Measurements from ENCODE around the gene FSCN2. TPM values are rescaled to one million over a fixed set of nuclear protein-coding genes. Genes with fewer than 3 reads are reported as not detected.
A peak's percentile ranks its signal among the peaks of the same experiment; 100 is the strongest.

Gene FSCN2
- total RNA-seq, 2 donors from 2014 or later = 1.0 to 2.2 TPM

DNA sequence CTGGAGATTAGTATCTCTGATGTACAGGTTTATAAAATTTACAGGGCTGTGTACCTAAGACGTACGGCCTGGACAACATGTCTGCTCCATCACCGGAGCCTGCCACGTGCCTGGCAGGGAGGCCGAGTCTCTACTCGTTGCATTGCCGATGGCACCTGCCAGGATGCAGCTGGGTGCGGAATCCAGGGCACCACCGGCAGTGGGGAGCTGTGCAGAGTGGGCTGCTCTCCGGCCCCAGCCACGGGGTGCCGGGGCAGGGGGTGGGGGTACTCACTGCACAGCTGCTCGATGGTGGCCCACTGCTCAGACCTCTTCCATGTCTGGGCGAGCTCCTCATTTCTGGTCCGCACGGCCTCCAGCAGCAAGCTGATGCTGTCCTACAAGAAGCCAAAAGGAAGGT is 37.1 kb downstream of the FSCN2 start:
- Histone ChIP-seq H3K27me3 (no peaks in the 10 kb centered on the region), H3K4me3 (no peak overlapping the region), H3K9ac (ENCODE audit: low read depth in 2 of 2, low read length in 2 of 2) (no peak overlapping the region), H3K27ac (no peak overlapping the region), H3K9me3 (no peaks in the 10 kb centered on the region), H3K36me3 (peaks cover 21% of the 10 kb centered on the region), H3K4me1 (peaks cover 14% of the 10 kb centered on the region)
- intact Hi-C loops (cut with DNase I) = no loop called here
- no peak for DNase-seq
- TF ChIP-seq, protein P1, sequence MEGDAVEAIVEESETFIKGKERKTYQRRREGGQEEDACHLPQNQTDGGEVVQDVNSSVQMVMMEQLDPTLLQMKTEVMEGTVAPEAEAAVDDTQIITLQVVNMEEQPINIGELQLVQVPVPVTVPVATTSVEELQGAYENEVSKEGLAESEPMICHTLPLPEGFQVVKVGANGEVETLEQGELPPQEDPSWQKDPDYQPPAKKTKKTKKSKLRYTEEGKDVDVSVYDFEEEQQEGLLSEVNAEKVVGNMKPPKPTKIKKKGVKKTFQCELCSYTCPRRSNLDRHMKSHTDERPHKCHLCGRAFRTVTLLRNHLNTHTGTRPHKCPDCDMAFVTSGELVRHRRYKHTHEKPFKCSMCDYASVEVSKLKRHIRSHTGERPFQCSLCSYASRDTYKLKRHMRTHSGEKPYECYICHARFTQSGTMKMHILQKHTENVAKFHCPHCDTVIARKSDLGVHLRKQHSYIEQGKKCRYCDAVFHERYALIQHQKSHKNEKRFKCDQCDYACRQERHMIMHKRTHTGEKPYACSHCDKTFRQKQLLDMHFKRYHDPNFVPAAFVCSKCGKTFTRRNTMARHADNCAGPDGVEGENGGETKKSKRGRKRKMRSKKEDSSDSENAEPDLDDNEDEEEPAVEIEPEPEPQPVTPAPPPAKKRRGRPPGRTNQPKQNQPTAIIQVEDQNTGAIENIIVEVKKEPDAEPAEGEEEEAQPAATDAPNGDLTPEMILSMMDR (IDR thresholded peaks at IDR 0.05) = no peak

DNA sequence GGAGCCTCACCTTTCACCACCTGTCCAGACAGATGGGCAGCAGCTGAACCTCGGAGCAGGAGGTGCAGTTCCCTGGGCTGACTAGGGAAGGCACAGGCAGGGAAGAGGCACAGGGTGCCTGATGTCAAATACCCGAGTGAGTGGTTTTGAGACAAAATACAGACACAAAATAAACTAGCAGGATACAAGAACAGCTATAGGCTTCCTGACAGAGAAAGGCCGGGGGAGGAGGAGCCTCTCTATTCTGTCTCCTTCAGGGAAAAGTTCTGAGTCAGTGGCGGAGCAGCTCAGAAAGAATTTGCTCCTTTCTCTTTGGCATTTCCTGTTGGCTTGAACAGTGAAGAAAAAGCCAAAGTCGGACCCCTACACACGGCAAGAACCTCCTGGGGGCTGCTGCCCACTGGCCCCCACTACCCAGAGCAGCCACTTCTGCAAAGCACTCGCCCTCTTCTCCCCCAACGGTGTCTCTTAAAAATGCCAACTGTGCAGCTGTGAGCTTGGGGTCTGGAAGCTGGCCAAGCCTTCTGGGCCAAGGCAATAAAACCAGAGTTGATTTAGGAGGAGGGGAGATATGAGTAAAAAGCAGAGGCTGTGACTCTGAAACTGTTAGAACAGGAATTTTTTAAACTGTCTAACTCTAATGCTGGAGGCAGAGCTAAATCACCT is 38.4 kb downstream of the FSCN2 start:
- DNase-seq = peak; percentile 84
- Histone ChIP-seq H3K4me1 (peaks cover 14% of the 10 kb centered on the region), H3K27ac (peak overlapping the region; percentile 70), H3K9ac (ENCODE audit: low read depth in 2 of 2, low read length in 2 of 2) (peak overlapping the region in 1 of 2 donors; percentile 43), H3K4me3 (no peak overlapping the region), H3K36me3 (peaks cover 21% of the 10 kb centered on the region), H3K27me3 (no peaks in the 10 kb centered on the region), H3K9me3 (no peaks in the 10 kb centered on the region)
- intact Hi-C loops (cut with DNase I) = no loop called here
- TF ChIP-seq, protein P1 (IDR thresholded peaks at IDR 0.05) = no peak

DNA sequence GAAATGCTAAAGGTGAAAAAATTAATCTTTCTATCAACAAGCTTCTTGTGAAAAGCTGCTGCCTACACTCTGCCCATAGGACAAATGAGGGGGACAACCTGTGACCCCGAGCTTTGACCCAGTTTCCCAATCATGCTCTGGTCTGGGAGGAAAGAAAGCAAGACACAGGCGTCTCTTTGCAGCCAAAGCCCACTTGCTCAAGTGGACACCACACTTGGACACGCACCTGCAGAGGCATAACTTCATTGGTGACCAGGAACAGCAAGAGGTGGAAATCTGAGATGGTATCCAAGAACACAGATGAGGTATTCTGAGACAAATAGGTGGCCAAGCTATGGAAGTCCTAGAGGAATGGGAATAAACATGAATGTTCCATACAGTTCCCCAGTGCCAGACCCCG is 39.0 kb downstream of the FSCN2 start:
- no peaks in the 10 kb centered on the region for H3K27me3 ChIP-seq
- H3K4me1 ChIP-seq = peaks cover 14% of the 10 kb centered on the region
- DNase-seq = no peak
- H3K9ac ChIP-seq (ENCODE audit: low read depth in 2 of 2, low read length in 2 of 2) = no peak overlapping the region
- peak overlapping the region; percentile 70 for H3K27ac ChIP-seq
- no peak overlapping the region for H3K4me3 ChIP-seq
- intact Hi-C loops (cut with DNase I) = no loop called here
- TF ChIP-seq, protein P1 (IDR thresholded peaks at IDR 0.05) = no peak
- H3K9me3 ChIP-seq = no peaks in the 10 kb centered on the region
- peaks cover 21% of the 10 kb centered on the region for H3K36me3 ChIP-seq

DNA sequence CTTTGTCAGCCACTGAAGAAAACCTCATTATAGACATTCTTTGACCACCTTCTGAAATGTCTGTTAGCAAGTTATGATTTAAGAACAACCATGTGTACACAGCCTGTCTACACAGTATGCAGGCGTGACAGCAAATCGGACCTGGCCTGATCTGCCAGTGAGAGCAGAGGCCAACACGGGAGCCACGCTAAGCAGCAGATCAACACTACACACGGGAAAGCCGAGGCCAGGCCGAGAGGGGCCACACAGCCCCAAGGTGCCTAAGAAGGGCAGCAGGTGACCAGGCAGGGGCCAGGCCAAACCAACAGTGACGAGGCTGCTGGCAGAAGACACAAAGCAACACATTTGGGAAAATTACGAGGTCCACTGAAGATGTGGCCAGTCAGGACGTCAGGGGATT is 40.2 kb downstream of the FSCN2 start:
- Histone ChIP-seq H3K4me3 (no peak overlapping the region), H3K36me3 (peaks cover 19% of the 10 kb centered on the region), H3K27ac (no peak overlapping the region), H3K9ac (ENCODE audit: low read depth in 2 of 2, low read length in 2 of 2) (no peak overlapping the region), H3K9me3 (no peaks in the 10 kb centered on the region), H3K4me1 (peaks cover 14% of the 10 kb centered on the region), H3K27me3 (no peaks in the 10 kb centered on the region)
- intact Hi-C loops (cut with DNase I) = no loop called here
- TF ChIP-seq, protein P1 (IDR thresholded peaks at IDR 0.05) = no peak
- no peak for DNase-seq

DNA sequence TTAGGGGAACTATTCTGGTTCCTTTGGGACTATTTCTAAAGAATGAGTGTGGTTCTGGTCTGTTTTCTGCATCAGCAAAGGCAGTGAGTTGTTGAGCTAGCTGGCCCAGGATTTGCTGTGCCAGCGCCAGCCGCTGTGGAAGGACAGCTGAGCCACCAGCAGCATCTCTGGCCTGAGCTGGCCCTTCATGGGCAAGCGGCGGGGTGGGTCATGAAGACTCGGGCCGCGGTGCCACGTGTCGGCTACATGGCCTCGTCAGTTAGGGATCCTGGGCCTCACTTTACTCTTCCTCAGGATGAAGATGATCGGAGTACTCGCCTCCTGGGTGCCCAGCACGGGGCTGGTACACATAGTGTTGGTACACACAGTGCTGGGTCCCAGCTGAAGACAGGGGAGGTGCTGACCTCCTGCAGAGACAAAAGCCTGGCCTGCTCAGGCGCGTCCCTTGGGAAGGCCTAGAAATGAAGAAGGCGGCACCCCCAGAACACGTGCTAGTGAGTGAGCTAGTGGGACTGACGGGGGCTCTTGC is 41.9 kb downstream of the FSCN2 start:
- no peak for DNase-seq
- no peak overlapping the region for H3K27ac ChIP-seq
- H3K27me3 ChIP-seq = no peaks in the 10 kb centered on the region
- H3K9ac ChIP-seq (ENCODE audit: low read depth in 2 of 2, low read length in 2 of 2) = no peak overlapping the region
- intact Hi-C loops (cut with DNase I) = no loop called here
- TF ChIP-seq, protein P1 (IDR thresholded peaks at IDR 0.05) = no peak
- peaks cover 14% of the 10 kb centered on the region for H3K4me1 ChIP-seq
- H3K4me3 ChIP-seq = no peak overlapping the region
- H3K9me3 ChIP-seq = no peaks in the 10 kb centered on the region
- H3K36me3 ChIP-seq = peaks cover 8% of the 10 kb centered on the region

Data from colonic mucosa (tissue), 4 donors.